ENCODE measurements around the gene RNU5B-1. TPM values are rescaled to one million over a fixed set of nuclear protein-coding genes. Genes with fewer than 3 reads are reported as not detected.

Gene RNU5B-1
- total and polyA plus RNA-seq, 2 of the 8 experiments (the other 6 are each of a cell fraction or from before 2014, with no cell fraction given) = not detected

DNA sequence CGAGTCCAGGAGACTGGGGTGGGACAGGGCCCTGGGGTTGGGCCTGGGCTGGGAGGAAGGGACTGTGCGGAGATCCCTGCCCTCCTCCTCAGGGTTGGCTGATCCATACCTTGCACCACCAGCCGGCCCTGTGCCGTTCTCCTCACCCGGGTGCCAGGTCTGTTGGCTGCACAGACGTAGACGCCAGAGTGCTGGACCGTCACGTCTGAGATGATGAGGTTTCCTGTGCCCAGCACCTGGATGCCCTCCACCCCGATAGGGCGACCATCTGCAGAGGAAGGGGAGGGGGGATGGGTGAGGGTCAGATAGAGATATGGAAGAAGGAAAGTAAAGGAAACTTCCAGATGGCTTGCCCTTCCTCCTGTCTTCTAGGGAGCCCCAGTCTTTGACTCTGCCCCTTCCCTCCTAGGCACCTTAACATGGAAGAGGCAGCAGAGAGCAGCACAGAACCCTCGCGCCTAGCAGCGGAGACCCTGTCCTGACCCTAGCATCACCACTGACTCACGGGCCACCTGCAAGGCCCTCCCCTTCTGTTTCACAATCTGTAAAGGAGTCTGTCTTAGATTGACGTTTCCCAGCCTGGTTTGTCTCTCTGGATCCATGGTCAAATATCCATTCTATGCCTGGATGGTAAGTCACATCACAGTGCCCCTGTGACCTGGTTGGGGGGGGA lies 28.8 kb downstream of the RNU5B-1 start:
- Histone ChIP-seq H3K4me3 (ENCODE audit: extremely low read depth in 1 of 4, insufficient read depth in 2 of 4, low read depth in 3 of 4, low read length in 4 of 4) (no peak overlapping the region), H2BK15ac (ENCODE audit: low read length) (peak overlapping the region; percentile 53; the same call in 1 of the 2 replicates), H2BK5ac (ENCODE audit: low read depth, low read length) (no peak overlapping the region), H3K14ac (ENCODE audit: insufficient read length) (no peak overlapping the region), H2BK12ac (ENCODE audit: low read depth, low read length) (no peak overlapping the region), H4K5ac (ENCODE audit: insufficient read length, low read depth, low read length) (no peak overlapping the region), H3K27ac (ENCODE audit: low read depth, low read length) (no peak overlapping the region), H3K79me1 (ENCODE audit: low read depth, low read length) (peaks cover 4% of the 10 kb centered on the region), H2BK120ac (replicated peaks; ENCODE audit: low read depth, low read length) (no peak overlapping the region), H3K79me2 (ENCODE audit: control insufficient read depth in 1 of 2, insufficient read depth in 2 of 2, low read length in 2 of 2) (no peaks in the 10 kb centered on the region), H3K36me3 (ENCODE audit: control insufficient read depth in 2 of 4, insufficient read depth in 4 of 4, low read length in 3 of 4) (peaks cover 3 to 8% (median 6%) of the 10 kb centered on the region in 4 experiments; a peak in 5 of 8 replicates), H2AK5ac (ENCODE audit: low read depth, low read length) (peak overlapping the region; percentile 54; the same call in 1 of the 2 replicates), H3K27me3 (replicated peaks in 1 of 4; ENCODE audit: control insufficient read depth in 3 of 4, extremely low read depth in 1 of 4, insufficient read depth in 3 of 4, low read length in 3 of 4) (no peaks in the 10 kb centered on the region), H2BK20ac (ENCODE audit: low read length) (no peak overlapping the region), H3K9me3 (ENCODE audit: insufficient read depth in 2 of 2, low read depth in 1 of 2, low read length in 1 of 2) (no peaks in the 10 kb centered on the region), H3K23me2 (ENCODE audit: low read depth, low read length) (no peaks in the 10 kb centered on the region), H3K4me2 (ENCODE audit: insufficient read depth in 1 of 2, low read depth in 2 of 2, low read length in 2 of 2) (peak overlapping the region in 1 of 2 experiments; percentile 6; a peak in 1 of 4 replicates), H4K8ac (ENCODE audit: extremely low read depth, insufficient read depth, low read length) (no peak overlapping the region), H3K18ac (ENCODE audit: extremely low read depth, low read length) (no peak overlapping the region), H3K4ac (replicated peaks; ENCODE audit: insufficient read length, low read depth, low read length) (no peak overlapping the region), H2AFZ (ENCODE audit: low read length) (no peak overlapping the region), H3K9ac (replicated peaks in 1 of 4; ENCODE audit: extremely low read depth in 1 of 4, low read depth in 3 of 4, low read length in 3 of 4) (no peak overlapping the region), H4K20me1 (replicated peaks in 1 of 2; ENCODE audit: control insufficient read depth in 1 of 2, insufficient read depth in 2 of 2, low read length in 2 of 2) (peaks cover 4 to 7% of the 10 kb centered on the region in 2 experiments), H3K4me1 (replicated peaks in 1 of 4; ENCODE audit: control insufficient read depth in 3 of 4, insufficient read depth in 4 of 4, low read length in 3 of 4) (peaks cover 20 to 42% (median 30%) of the 10 kb centered on the region in 4 experiments), H4K91ac (replicated peaks; ENCODE audit: insufficient read length, low read length) (no peak overlapping the region), H3K56ac (replicated peaks; ENCODE audit: insufficient read length, low read depth, low read length) (no peak overlapping the region), H3K23ac (ENCODE audit: insufficient read length) (no peak overlapping the region)
- FAIRE-seq = no peak
- WGBS, 2 experiments (ENCODE audit: extremely low coverage in 1 of 2, insufficient coverage in 1 of 2, insufficient read length in 1 of 2, insufficient replicate concordance in 2 of 2, low coverage in 1 of 2, low lambda C conversion rate in 2 of 2, missing lambda C conversion rate in 1 of 2) = 83% methylated on average over 14 of the region's 16 CpGs; no CpG with 5 or more reads in 1 of the 2 experiments
- ChIA-PET POLR2A (ENCODE audit: partially characterized antibody) (interaction anchor here (1.2 to 4.3 kb wide), 3 partner anchors 8 to 34 kb away, joined by 3 to 20 read pairs (median 8); no protein-coding TSS in a partner anchor), CTCF (ENCODE audit: partially characterized antibody) (interaction anchor here (1.5 to 4.8 kb wide), 4 partner anchors 10 to 52 kb away, joined by 6 to 32 read pairs (median 13); no protein-coding TSS in a partner anchor)
- DNase-seq (ENCODE audit: low read depth in 1 of 2, low spot score in 2 of 2) = no peak
- TF ChIP-seq SIRT6 (IDR thresholded peaks at IDR 0.05; ENCODE audit: low read length) (no peak), JUND (IDR thresholded peaks at IDR 0.05; ENCODE audit: low read length) (no peak), CHD2 (IDR thresholded peaks at IDR 0.05; ENCODE audit: low read length) (no peak), NRF1 (IDR thresholded peaks at IDR 0.05; ENCODE audit: low read depth, low read length) (no peak), EP300 (IDR thresholded peaks at IDR 0.05; ENCODE audit: borderline replicate concordance in 1 of 2, low read depth in 2 of 2, low read length in 2 of 2) (no peak), CEBPB (IDR thresholded peaks at IDR 0.05; ENCODE audit: low read depth, low read length) (no peak), TAF1 (IDR thresholded peaks at IDR 0.05; ENCODE audit: low read depth, low read length) (no peak), KDM5A (IDR thresholded peaks at IDR 0.05; ENCODE audit: low read length) (no peak), RNF2 (IDR thresholded peaks at IDR 0.05; ENCODE audit: borderline replicate concordance, low read depth, low read length, missing control alignments, poor library complexity, severe bottlenecking) (no peak)
